PC-9 (cell line): ENCODE measurements around the gene PDXDC1. TPM values are rescaled to one million over a fixed set of nuclear protein-coding genes. Genes with fewer than 3 reads are reported as not detected.
"Not testable (repeated sequence)": the region's sequence is repeated elsewhere in the genome, so short reads cannot be mapped to it uniquely, and the experiment has no call there.

Experiments
- BruUV-seq: library from RNA; stranded (reverse); fragments of 400-500 nt; replicated peaks from 2 replicates; lab custom pipeline; 2021; lab: Mats Ljungman, UMichigan
- CTCF ChIA-PET: fragments of 300-600 bp; sonication (Branson Sonifier 250); formaldehyde crosslinking; loops from one replicate; lab custom pipeline; 2022; ENCODE audit warnings: antibody characterized with exemption; lab: Charles Lee
- POLR2A ChIA-PET: fragments of 300-600 bp; sonication (Branson Sonifier 250); formaldehyde crosslinking; loops from one replicate; lab custom pipeline; 2022; ENCODE audit warnings: antibody characterized with exemption; ENCODE audit not compliant: unreplicated experiment; lab: Charles Lee
- DNase-seq, 2 experiments: peaks; one replicate each; pipeline versions ENCODE4 v3.0.0 to v3.0.0-alpha.2; 2015 to 2022; ENCODE audit warnings: mixed read lengths in 1 of 2
- H2AFZ ChIP-seq: fragments of 200-600 bp; sonication (generic); 2 replicates; pipeline ENCODE4 v1.8.1; 2017; ENCODE audit warnings: antibody characterized with exemption
- H3F3A ChIP-seq: fragments of 200-600 bp; sonication (generic); 2 replicates; pipeline ENCODE4 v1.8.1; 2017; ENCODE audit warnings: antibody characterized with exemption, mild to moderate bottlenecking, low read depth; ENCODE audit not compliant: insufficient read depth
- H3K27ac ChIP-seq: fragments of 200-600 bp; sonication (generic); 2 replicates; pipeline ENCODE4 v1.6.1; 2016; ENCODE audit warnings: mixed run types
- H3K27me3 ChIP-seq: fragments of 200-600 bp; sonication (generic); 2 replicates; pipeline ENCODE4 v1.6.1; 2016; ENCODE audit warnings: low read depth, mixed run types; ENCODE audit not compliant: insufficient read depth
- H3K36me3 ChIP-seq: fragments of 200-600 bp; sonication (generic); 2 replicates; pipeline ENCODE4 v1.6.1; 2016; ENCODE audit warnings: low read depth, mixed run types
- H3K4me1 ChIP-seq: fragments of 200-600 bp; sonication (generic); replicated peaks from 2 replicates; pipeline ENCODE4 v1.6.1; 2016; ENCODE audit warnings: mixed run types; ENCODE audit not compliant: insufficient read depth
- H3K4me2 ChIP-seq: fragments of 200-600 bp; sonication (generic); 2 replicates; pipeline ENCODE4 v1.6.1; 2017; ENCODE audit warnings: mixed run types
- H3K4me3 ChIP-seq: fragments of 200-600 bp; sonication (generic); 2 replicates; pipeline ENCODE4 v1.6.1; 2016; ENCODE audit warnings: mixed run types
- H3K79me2 ChIP-seq: fragments of 200-600 bp; sonication (generic); 2 replicates; pipeline ENCODE4 v1.6.1; 2017; ENCODE audit warnings: low read depth, mixed run types
- H3K9me2 ChIP-seq: fragments of 200-600 bp; sonication (generic); 2 replicates; pipeline ENCODE4 v1.8.1; 2017; ENCODE audit warnings: mild to moderate bottlenecking; ENCODE audit not compliant: insufficient read depth
- H3K9me3 ChIP-seq: fragments of 200-600 bp; sonication (generic); 2 replicates; pipeline ENCODE4 v1.8.1; 2016; ENCODE audit warnings: low read depth; ENCODE audit not compliant: insufficient read depth
- H4K20me1 ChIP-seq: fragments of 200-600 bp; sonication (generic); 2 replicates; pipeline ENCODE4 v1.8.1; 2017; ENCODE audit not compliant: insufficient read depth
- intact Hi-C: fragments of 100-400 bp; cut with micrococcal nuclease; formaldehyde crosslinking; loops from one replicate; pipeline ENCODE4 v1.10.0; 2022; ENCODE audit not compliant: unreplicated experiment
- total RNA-seq: library from RNA; stranded (reverse); gene quantifications from 2 replicates; pipeline ENCODE4 v1.2.3, GENCODE V29; 2021

The PDXDC1 gene
- total RNA-seq, 1 experiment from 2014 or later = 120 TPM

- H3K4me1 ChIP-seq, POLR2A ChIA-PET, DNase-seq, BruUV-seq, H2AFZ ChIP-seq, H3F3A ChIP-seq, H3K79me2 ChIP-seq, H4K20me1 ChIP-seq, H3K27ac ChIP-seq, H3K4me3 ChIP-seq, H3K4me2 ChIP-seq, H3K9me3 ChIP-seq, H3K27me3 ChIP-seq, CTCF ChIA-PET, H3K36me3 ChIP-seq, H3K9me2 ChIP-seq, intact Hi-C loops: not testable (repeated sequence)
These were observed 38.1 kb downstream of the PDXDC1 start for GRCh38 chr16:15012941-15013340.

- CTCF ChIA-PET, H3K79me2 ChIP-seq, H3K27ac ChIP-seq, intact Hi-C loops, POLR2A ChIA-PET, H4K20me1 ChIP-seq, H3K4me3 ChIP-seq, H2AFZ ChIP-seq, BruUV-seq, H3K4me2 ChIP-seq, H3K9me2 ChIP-seq, H3F3A ChIP-seq, H3K9me3 ChIP-seq, DNase-seq, H3K4me1 ChIP-seq, H3K27me3 ChIP-seq, H3K36me3 ChIP-seq: not testable (repeated sequence)
These were observed 40.8 kb downstream of the PDXDC1 start for GRCh38 chr16:15015671-15016070.

DNA sequence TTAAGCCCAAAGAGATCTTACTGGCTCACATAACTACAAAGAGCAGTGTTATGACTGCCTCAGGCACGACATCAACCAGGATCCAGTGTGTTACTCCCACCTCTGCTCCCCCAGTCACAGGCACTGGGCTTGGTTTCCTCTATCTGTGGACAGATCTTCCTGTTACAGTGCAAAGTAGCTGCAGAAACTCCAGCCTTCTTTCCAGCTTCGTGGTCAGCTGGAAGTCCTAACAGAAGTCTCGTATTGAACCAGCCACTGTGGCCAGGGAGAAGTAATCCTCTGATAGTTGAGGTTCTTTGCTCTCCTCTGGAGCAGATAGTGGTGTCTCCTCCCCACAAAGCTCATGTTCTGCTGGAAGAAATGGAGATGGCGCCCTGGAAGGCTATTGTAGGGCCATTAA is 41.5 kb downstream of the PDXDC1 start:
- intact Hi-C loops, H4K20me1 ChIP-seq, DNase-seq, H3K4me1 ChIP-seq, H3F3A ChIP-seq, H3K9me3 ChIP-seq, CTCF ChIA-PET, H3K9me2 ChIP-seq, H2AFZ ChIP-seq, H3K4me3 ChIP-seq, H3K27me3 ChIP-seq, H3K27ac ChIP-seq, H3K79me2 ChIP-seq, H3K36me3 ChIP-seq, BruUV-seq, H3K4me2 ChIP-seq, POLR2A ChIA-PET: not testable (repeated sequence)

DNA sequence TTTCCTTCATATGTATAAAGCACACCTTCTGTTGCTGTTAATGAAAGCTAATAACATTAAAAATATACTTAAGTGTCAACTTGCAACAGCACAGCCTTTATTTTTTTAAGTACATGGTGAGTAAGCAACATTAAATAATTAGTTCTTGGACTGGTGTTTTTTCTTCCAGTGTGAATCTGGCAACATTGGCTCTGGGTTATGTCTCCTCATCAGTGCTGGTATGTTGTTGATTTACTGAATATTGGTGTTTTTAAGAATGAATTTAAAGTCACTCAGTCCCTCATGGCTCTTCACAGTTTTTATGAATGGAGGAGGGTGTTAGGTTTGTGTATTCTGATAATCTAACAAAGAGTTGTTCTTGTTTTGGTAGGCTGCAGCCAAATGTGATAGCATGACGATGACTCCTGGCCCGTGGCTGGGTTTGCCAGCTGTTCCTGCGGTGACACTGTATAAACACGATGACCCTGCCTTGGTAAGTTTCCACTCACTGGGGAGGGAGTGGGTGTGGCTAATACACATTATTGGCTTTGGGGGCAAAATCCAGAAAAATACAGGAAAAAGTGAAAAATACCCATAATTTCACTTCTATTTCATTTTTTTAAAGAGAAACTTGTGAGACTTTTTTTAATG is 42.2 kb downstream of the PDXDC1 start:
- H3K4me3 ChIP-seq, H3K4me1 ChIP-seq, H3K27ac ChIP-seq, intact Hi-C loops, H3K27me3 ChIP-seq, H3K4me2 ChIP-seq, H3F3A ChIP-seq, H3K36me3 ChIP-seq, BruUV-seq, H3K9me2 ChIP-seq, H2AFZ ChIP-seq, H3K9me3 ChIP-seq, H3K79me2 ChIP-seq, DNase-seq, CTCF ChIA-PET, H4K20me1 ChIP-seq: not testable (repeated sequence)
- POLR2A ChIA-PET = interaction anchor here (0.5 kb wide), 1 partner anchor 1760 kb away, joined by 6 read pairs; no protein-coding TSS in a partner anchor

- H3K4me3 ChIP-seq, H3F3A ChIP-seq, H3K9me3 ChIP-seq, intact Hi-C loops, H3K4me1 ChIP-seq, POLR2A ChIA-PET, H3K4me2 ChIP-seq, H3K9me2 ChIP-seq, H4K20me1 ChIP-seq, BruUV-seq, DNase-seq, H3K36me3 ChIP-seq, H2AFZ ChIP-seq, H3K27ac ChIP-seq, CTCF ChIA-PET, H3K27me3 ChIP-seq, H3K79me2 ChIP-seq: not testable (repeated sequence)
These were observed 46.6 kb downstream of the PDXDC1 start for GRCh38 chr16:15021429-15021828.
